GM12872 (cell line): ENCODE measurements around the gene ADH1A.

ENCODE experiments used
- TF ChIP-seq, protein P1 (sequence below): IDR thresholded peaks from 3 replicates; pipeline ENCODE4 v1.5.1; 2011; ENCODE audit warnings: low read depth, mild to moderate bottlenecking, low read length, moderate library complexity; ENCODE audit not compliant: insufficient read depth

ADH1A gene

DNA sequence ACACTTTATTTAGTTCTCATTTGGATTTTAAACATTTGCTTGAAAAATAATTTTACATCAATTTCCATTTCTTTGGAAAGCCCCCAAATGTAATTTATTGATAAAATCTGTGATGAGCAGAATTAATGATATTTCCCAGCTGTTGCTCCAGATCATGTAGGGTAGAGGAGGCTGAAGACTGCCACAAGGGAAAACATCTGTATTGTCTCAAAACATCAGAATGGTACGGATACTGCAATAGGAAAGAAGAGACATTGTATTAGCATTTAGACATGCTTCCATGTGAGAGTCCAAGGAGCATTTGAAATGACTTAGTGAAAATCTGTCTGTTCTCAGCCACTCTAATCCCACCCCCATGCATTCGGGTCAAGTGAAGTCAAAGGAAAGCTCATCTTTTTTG, 14.4 kb downstream of the ADH1A start:
- TF ChIP-seq, protein P1, sequence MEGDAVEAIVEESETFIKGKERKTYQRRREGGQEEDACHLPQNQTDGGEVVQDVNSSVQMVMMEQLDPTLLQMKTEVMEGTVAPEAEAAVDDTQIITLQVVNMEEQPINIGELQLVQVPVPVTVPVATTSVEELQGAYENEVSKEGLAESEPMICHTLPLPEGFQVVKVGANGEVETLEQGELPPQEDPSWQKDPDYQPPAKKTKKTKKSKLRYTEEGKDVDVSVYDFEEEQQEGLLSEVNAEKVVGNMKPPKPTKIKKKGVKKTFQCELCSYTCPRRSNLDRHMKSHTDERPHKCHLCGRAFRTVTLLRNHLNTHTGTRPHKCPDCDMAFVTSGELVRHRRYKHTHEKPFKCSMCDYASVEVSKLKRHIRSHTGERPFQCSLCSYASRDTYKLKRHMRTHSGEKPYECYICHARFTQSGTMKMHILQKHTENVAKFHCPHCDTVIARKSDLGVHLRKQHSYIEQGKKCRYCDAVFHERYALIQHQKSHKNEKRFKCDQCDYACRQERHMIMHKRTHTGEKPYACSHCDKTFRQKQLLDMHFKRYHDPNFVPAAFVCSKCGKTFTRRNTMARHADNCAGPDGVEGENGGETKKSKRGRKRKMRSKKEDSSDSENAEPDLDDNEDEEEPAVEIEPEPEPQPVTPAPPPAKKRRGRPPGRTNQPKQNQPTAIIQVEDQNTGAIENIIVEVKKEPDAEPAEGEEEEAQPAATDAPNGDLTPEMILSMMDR = no peak

DNA sequence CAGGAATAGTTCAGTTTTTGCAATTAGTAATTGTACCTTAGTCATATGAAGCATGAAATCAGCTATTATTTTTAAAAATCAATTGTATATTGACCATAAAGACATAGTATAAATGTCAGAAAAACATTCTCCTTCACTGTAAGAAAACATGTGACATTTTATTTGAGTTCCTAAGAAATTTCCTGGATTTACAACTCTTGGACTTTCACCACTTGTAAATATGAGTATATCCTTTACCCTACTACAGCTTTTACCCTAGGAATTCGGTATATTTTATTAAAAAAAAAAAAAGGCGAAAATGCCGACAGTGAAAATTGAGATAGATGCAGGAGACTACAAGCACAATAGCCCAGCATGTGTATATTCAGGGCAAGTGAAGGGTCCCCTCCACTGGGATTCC, 14.9 kb downstream of the ADH1A start:
- TF ChIP-seq, protein P1 = no peak

DNA sequence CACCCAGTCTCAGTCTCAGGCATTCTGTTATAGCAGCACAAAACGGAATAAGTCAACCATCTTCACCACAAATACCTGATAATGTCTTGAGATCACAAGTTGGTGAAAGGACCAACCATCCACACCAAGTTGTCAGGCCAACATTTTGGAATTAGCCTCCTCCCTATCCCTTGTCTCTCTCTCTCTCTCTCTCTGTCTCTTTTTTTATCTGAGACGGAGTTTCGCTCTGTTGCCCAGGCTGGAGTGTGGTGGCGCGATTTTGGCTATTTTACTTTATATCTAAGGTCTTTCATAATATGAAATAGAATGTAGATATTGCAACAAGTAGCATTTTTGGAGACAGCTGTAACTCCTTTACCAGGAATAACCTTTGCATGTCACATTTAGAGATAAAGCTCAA, 15.7 kb downstream of the ADH1A start:
- TF ChIP-seq, protein P1 = no peak

- TF ChIP-seq, protein P1 = no peak
These were observed 17.1 kb downstream of the ADH1A start for GRCh38 chr4:99273704-99274103.

DNA sequence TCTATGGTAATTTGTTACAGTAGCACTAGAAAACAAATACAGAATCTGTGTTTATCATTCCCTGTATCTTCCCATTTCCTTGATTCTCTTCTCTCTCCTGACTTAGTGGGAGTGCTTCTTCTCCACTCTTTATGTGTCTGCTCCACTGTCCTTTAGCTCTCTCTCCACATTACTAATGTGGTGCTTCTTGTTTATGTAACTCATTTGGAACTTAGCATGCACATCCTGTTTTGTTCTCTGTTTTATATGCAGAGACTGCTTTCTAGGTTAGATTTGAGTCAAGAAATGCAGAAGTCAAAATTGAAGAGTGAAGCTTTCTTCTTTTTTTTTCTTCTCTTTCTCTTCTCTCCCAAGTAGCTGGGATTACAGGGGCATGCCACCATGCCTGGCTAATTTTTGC, 25.9 kb downstream of the ADH1A start:
- TF ChIP-seq, protein P1 = no peak

DNA sequence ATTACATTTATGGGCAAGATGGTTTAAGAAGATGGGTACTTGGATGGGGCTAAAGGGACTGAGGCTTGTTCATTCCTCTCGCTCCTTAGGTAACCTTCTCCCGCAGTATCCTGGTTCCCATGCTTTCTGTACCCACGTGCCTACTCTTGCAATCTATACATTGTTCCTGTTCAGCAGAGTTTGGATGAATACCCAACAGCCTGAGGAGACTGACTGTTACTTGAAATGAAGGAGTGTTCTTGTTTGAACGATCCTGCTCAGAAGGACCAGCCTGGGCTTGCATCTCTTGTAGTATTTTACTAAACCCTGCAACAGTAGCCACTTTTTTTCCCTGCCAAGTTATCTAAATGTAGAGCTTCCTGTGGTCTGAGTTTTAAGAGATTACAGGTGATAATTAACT, 38.0 kb downstream of the ADH1A start:
- TF ChIP-seq, protein P1 = no peak

- TF ChIP-seq, protein P1 = no peak
These were observed 42.1 kb downstream of the ADH1A start for GRCh38 chr4:99248714-99249113.

GRCh38 chr4:99235955-99236354, 54.8 kb downstream of the ADH1A start:
- TF ChIP-seq, protein P1 = no peak
